NCI-H2029 (cell line): ENCODE measurements around the gene TRIM15.
"Not testable (repeated sequence)": the region's sequence is repeated elsewhere in the genome, so short reads cannot be mapped to it uniquely, and the experiment has no call there.

Experiments used
- DNase-seq: peaks from one replicate; lab custom pipeline; 2025; lab: John Stamatoyannopoulos, UW

The TRIM15 gene

DNA sequence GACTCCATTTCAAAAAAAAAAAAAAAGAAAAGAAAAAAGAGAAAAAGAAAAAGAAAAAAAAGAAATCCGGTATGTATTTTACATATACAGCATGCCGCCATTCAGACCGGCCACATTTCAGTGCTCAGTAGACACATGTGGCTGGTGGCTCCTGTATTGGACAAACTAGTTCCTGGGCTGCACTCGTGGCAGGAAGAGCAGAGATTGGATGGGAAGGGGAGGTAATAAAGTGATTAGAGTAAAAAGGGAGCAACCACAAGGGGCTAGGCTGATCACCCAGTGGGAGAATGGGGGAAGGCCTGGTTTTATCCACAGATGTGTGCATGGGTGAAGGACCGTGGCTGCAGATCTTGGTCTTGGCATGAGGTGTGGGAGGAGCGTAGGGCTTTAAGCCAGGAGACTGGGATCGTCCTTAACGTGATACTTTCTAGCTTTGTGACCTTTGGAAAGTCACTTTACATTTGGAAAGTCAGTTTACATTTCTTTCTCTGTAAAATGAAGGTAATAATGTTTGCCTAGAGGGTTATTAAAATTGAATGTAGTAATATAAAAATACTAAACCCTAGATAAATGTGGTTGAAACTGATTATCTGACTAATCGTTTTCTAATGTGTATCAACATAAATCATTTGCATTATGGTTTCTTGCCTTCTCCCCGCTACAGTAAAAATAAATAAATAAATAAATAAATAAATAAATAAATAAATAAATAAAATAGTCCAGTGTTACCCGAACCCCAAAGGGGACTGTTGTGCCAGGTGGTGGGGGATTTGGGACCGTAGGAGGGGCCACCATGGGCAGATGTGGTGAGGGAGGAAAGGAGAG is 869 bp upstream of the TRIM15 start:
- DNase-seq, result no peak

DNA sequence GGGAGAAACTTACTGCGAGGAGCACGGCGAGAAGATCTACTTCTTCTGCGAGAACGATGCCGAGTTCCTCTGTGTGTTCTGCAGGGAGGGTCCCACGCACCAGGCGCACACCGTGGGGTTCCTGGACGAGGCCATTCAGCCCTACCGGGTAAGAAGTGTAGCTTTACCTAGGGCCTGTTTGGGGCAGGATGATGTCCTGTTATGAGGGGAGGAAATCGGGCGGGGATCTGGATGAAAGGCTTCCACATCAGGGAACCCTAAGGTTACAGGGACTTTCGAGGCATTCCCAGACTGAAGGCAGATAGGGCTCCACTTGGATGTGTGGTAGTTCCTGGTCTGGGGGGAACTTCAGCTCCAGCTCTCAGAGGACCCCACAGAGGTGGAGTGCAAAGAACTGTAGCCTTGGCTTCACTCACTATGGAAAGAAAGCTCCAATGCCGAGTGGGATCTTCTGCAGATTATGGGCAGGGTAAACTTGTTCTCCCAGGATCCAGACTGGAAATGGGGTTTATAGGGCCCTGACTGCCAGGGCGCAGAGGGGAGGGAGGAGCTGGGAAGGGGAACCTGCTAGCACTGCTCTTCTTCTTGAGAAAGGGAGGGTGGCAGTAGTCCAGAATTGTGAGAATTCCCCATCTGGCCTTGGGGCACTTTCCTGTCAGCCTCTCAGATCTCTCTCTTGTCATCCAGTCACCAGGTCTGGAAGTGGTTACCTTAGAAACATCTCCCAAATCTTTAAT is 740 bp downstream of the TRIM15 start:
- no peak for DNase-seq

DNA sequence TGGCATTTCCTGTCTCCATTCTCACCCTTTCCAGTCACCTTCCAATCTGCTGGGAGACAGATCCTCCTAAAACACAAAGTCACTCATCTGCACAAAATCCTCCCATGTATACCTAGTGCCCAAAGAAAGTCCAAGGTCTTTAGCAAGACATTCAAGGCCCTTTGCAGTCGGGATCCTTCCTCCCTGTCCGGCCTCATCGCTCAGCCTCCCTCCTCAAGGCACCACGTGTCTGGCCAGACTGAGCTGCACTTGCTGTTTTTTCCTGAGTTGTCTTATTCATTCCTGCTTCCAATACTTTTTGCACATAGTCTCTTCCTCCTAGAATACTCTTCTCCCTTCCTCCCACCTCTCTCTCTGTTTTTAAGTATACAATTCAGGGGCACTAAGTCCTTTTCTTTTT is 1.4 kb downstream of the TRIM15 start:
- DNase-seq, result no peak

DNA sequence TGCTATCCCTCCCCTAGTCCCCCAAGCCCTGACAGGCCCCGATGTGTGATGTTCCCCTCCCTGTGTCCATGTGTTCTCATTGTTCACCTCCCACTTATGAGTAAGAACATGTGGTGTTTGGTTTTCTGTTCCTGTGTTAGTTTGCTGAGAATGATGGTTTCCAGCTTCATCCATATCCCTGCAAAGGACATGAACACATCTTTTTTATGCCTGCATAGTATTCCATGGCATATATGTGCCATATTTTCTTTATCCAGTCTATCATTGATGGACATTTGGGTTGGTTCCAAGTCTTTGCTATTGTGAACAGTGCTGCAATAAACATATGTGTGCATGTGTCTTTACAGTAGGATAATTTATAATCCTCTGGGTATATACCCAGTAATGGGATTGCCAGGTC is 1.9 kb downstream of the TRIM15 start:
- DNase-seq, result not testable (repeated sequence)

DNA sequence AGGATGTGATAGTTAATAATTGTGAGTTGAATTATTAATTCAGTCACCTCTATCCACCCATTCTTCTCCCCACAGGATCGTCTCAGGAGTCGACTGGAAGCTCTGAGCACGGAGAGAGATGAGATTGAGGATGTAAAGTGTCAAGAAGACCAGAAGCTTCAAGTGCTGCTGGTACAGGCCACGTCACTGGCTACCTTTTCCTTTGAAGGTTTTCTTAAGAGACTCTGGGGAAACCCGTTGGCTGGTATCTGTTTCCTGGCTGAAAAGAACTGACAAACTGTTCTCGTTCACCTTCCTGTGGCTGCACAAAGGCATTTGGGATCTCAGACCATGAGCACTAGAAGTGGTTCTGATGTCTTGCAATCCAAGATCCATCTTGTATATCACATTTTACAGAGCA is 3.8 kb downstream of the TRIM15 start:
- DNase-seq, result no peak

DNA sequence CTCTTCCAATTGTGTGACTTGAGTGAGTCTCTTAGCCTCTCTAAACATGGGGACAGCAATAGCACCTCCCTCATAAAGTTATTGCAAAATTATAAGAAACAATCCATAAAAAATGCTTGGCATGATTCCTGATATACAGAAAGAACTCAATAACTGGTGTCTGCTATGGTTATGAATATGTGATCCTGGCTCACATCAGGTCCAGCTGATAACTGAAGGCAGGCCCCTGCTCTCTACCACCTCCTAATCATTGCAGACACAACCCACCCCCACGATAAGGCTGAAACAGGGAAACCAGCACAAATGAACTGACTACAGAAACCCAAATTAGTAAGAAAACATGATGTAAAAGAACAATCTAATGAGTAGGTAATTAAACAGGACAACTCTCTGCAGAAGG is 5.4 kb downstream of the TRIM15 start:
- DNase-seq, result no peak

DNA sequence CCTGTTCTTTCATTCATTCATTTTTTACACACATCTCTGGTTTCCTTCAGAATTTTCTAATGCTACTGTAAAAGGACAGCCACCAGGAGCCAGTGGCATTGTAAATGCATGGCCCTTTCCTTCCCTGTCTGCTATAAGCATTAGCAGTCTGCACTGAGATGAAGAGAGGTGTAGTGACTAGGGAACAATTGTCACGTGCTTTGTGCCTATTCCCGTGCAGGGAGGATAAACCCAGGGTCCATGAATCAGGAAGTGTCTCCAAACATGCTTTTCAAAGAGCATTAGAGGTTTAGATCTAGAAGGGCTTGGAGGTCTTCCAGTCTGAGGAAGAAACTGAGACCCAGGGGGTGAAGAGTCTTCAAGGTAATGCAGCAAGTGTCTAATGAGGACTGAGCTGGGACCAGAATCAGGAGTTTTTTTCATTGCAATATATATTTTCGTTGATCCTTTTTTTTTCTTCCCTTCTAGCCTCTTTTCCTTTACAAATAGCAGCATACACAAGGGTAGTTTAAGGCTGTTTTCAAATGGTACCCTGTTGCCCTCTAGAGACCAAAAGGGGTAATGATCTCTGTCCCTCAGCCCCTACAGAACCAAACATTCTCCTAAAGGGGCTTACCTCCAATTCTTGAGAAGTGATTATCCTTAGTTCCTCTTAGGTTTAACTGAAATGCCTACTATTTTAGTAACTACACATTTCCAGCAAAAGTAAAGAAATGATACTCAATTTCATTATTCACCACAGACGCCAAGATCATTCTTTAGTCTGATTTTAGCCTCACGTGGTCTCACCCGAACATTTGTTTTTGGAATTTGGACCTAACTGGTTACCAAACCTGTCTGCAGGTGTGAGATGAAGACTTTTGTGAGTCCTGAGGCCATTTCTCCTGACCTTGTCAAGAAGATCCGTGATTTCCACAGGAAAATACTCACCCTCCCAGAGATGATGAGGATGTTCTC is 6.6 kb downstream of the TRIM15 start:
- DNase-seq, result no peak

DNA sequence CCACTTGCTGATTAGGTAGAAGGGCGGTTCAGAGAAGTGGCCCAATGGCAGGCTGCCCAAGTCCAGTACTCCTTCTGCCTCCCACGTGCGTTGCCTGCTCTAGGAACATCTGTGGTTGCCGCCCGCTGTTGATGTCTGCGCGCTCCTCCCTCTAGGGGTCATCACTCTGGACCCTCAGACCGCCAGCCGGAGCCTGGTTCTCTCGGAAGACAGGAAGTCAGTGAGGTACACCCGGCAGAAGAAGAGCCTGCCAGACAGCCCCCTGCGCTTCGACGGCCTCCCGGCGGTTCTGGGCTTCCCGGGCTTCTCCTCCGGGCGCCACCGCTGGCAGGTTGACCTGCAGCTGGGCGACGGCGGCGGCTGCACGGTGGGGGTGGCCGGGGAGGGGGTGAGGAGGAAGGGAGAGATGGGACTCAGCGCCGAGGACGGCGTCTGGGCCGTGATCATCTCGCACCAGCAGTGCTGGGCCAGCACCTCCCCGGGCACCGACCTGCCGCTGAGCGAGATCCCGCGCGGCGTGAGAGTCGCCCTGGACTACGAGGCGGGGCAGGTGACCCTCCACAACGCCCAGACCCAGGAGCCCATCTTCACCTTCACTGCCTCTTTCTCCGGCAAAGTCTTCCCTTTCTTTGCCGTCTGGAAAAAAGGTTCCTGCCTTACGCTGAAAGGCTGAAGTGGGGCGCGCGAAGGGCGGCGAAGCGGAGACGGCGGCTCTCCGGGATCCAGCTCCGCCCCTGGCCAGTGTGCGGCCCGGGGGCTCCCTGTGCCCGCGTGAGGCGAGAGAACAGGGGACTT is 8.5 kb downstream of the TRIM15 start:
- DNase-seq, result peak; percentile 16

DNA sequence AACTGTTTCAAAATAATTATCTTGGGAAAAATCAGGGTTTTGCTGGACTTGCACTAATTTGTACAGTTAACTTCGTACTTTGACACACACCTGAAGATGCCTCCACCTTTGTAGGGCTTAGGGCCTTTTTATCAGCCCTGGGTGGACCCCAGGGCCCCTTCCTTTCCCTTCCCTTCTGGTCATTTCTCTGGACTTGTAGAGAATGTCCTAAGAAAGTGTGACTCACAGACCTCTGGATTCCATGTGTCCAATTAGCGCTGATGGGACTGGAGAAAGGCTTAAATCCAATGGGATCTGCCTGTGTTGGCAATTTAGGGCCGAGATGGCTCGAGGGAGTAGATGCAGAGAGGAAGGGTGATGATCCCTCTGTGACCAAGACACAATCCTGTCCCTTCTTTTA is 9.3 kb downstream of the TRIM15 start:
- no peak for DNase-seq

DNA sequence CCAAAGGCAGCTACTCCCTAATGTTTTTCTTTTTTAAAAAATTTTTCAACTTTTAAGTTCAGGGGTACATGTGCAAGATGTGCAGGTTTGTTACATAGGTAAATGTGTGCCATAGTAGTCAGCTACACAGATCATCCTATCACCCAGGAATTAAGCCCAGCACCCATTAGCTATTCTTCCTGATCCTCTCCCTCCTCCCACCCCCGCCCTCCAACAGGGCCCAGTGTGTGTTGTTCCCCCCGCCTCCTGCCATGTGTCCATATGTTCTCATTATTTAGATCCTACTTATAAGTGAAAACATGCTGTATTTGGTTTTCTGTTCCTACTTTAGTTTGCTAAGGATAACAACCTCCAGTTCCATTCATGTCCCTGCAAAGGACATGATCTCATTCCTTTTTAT is 12.4 kb downstream of the TRIM15 start:
- no peak for DNase-seq

DNA sequence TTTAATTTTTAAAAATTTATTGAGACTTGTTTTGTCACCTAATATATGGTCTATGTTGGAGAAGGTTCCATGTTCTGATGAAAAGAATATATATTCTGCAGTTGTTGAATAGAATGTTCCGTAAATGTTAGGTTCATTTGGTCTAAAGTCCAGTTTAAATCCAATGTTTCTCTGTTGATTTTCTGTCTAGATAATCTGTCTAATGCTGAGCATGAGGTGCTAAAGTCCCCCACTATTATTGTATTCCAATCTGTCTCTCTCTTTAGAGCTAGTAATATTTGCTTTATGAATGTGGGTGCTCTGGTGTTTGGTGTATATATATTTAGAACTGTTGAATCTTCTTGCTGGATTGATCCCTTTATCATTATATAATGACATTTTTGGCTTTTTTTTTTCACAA is 15.5 kb downstream of the TRIM15 start:
- no peak for DNase-seq

DNA sequence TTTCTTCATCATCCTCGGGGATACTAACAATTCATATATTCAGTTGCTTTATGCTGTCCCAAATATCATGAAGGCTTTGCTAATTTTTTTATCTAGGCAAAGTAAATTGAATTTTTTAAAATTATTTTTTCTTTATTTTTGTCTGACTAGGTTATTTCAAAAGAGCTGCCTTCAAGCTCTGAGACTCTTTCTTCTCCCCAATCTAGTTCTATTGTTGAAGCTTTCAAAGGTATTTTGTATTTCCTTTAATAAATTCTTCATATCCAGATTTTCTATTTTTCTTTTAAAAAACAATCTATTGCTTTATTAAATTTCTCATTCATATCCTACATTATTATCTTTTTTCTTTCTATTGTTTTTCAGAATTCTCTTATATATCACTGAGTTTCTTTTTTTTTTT is 16.8 kb downstream of the TRIM15 start:
- DNase-seq, result no peak

DNA sequence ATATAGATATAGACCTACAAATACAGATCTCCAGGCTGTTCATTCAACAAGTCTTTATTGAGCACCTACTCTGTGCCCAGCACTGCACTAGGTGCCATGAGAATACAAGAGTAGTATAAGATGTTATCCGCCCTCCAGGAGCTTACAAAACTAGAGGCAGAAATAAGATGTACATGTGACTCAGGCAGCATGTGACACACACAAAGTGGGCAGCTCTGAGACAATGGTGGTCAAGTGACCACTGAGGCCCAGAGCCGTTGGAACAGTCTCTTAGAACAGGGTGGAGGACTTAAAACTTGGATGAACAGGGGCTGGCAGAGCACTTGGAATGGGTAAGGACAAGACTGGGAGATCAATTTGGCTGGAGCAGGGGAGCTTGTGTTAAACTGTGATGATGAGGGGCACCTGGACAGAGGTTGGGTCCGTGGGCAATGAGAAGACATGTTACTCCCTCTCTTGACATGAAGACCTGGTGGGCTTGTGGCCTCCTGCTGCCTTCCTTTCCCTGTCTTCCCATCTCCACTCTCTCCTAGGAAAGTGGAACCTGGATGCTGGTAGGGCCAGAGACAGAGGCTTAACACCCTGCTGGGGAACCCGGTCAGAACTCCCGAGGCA is 21.2 kb downstream of the TRIM15 start:
- no peak for DNase-seq

DNA sequence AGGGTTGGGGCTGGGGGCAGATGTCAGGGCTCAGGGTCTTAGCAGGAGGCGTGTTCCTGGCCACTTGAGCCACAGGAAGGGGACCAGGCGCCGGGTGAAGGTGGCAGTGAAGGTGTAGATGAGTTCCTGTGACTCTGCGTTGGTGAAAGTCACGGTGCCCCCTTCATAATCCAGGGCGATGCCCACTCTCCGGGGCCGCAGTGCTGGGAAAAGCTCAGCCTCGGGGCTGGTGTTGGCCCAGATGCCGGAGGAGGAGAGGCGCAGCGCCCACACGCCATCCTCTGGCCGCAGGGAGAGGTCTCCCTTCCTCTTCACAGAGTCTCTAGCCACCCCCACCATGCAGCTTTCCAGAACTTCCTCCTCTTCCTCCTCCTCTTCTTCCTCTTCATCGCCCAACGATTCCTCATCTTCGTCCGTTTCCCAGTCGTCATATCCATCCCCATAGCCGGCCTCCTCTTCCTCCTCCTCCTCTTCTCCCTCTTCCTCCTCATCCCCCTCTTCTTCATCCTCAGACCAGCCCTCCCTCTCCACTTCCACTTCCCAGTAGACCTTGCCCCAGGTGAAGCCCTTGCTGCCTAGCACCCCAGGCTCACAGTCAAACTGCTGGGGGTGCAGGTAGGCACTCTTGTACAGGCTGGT is 22.6 kb downstream of the TRIM15 start:
- no peak for DNase-seq

DNA sequence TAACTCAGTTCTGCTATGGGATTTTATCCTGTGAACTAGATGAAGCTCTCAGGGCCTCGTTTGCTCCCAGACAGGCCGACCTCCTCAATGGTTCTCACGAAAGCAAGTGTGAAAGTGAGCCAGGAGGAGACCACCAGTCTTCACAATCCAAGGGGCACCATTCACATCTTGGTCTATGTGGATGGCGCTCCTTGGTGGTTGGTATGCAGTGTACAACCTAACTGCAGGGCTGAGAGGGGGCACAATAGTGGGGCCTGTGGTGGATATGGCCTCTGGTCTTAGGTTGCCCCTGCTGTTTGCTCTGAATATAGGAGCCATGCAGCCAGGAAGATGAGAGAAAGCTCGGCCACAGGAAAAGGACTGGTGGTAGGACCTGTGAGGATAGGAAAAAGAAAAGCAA is 25.2 kb downstream of the TRIM15 start:
- DNase-seq, result no peak

DNA sequence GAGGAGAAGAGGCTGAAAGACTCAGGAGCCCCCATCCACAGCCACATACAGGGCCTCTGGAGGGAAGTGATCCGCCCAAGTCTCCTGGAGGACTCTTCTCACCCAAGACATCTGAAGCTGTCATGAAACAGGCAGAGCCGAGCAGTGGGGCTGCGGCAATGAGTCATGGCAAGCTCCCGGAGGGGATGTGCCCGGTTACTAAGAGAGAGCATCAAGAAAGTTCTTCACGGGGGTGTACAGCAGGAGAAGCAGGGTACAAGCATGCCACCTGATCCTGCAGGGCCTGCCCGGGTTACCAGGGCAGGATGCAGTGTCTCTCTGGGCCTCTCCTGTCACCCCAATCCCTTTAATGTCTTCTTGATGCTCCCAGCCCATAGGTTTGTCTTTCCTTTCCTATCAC is 28.7 kb downstream of the TRIM15 start:
- no peak for DNase-seq

DNA sequence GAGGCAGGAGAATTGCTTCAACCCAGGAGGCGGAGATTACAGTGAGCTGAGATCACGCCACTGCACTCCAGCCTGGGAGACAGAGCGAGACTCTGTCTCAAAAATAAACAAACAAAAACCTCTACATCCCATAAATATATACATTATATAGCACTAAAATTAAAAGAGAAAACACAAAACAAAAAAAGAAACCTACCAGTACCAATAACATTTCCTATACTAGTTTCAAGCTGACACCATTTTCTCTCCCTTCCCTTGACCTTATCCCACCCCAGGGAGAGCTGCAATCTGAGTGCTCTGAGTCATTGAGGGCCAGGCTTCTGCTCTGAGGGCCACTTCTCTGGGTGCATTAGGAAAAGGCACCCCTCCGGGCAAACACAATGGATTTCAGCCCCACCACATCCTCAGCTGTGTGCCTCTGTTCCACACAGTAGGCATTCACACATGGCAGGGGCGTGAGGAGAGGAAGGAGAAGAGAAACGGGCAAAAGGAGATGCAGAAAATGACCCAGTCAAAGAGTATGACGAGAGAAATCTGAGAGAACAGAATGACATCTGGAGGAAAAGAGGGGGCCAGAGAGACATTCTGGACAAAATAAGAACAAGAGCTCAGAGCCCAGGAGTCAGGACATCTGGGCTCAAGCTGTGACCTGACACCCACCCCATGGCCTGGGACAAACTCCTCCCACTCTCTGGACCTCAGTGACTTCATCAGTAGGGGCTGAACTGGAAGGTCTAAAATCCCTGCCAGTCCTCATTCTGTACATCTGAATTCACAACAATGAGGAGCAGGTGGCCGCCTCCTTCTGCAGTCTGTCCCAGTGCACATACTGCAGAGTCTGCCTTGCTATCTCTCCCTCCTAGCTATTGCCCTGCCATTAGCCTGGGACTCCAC is 31.7 kb downstream of the TRIM15 start:
- no peak for DNase-seq

DNA sequence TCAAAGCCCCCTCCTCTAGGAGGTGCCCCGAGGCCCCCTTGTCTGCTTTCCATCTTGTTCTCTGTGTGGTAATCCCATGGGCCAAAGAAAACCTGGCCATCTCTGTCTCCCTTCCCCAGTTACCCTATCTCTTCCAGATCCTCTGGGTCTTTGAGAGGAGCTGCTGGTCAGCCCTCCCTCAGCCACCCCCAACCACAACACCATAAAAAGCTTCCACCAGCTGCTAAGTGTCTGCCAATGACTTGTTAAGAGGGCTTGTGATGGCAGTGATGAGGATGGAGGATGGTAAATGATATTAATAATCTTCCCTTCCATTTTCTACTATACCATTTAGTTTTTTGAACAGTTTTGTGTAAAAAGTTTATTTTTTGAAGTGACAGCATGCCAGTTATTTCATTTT is 32.6 kb downstream of the TRIM15 start:
- no peak for DNase-seq

DNA sequence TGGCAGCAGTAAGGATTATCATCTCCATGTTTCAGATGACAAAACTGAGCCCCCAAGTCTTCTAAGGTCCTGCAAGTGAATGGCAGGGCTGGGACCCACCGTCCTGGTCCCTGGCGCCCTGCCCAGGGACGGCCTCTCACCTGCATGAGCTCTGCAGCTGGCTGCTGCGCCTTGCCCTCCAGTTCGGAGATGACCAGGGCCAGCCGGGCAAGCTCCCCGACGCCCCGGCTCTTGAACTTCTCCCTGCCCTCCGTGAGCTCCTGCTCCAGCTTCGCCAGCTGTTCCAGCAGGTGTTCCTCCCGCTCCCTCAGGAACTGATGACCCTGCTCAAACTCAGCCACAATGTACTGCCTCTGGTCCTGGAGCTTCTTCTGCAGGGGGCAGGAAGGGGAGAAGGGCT is 33.0 kb downstream of the TRIM15 start:
- DNase-seq, result no peak
